NCI-H748 (cell line): ENCODE data around the gene ZNF512.
"Not testable (repeated sequence)": the region's sequence is repeated elsewhere in the genome, so short reads cannot be mapped to it uniquely, and the experiment has no call there.

ENCODE experiments used
- DNase-seq: peaks from one replicate; lab custom pipeline; 2025; ENCODE audit not compliant: unreplicated experiment; lab: John Stamatoyannopoulos, UW

Gene ZNF512

GRCh38 chr2:27582129-27582694 lies 630 bp upstream of the ZNF512 start:
- peak; percentile 39 for DNase-seq

- DNase-seq, result peak; percentile 40
These were observed 611 bp downstream of the ZNF512 start for GRCh38 chr2:27583390-27583915.

GRCh38 chr2:27584597-27584996 lies 1.8 kb downstream of the ZNF512 start:
- no peak for DNase-seq

- DNase-seq, result no peak
These were observed 4.2 kb downstream of the ZNF512 start for GRCh38 chr2:27587025-27587424.

- DNase-seq, result no peak
These were observed 5.5 kb downstream of the ZNF512 start for GRCh38 chr2:27588308-27588707.

- DNase-seq, result no peak
These were observed 8.9 kb downstream of the ZNF512 start for GRCh38 chr2:27591745-27592144.

GRCh38 chr2:27593240-27593639 lies 10.4 kb downstream of the ZNF512 start:
- no peak for DNase-seq

- not testable (repeated sequence) for DNase-seq
These were observed 11.3 kb downstream of the ZNF512 start for GRCh38 chr2:27594020-27594703.

GRCh38 chr2:27595412-27595811 lies 12.6 kb downstream of the ZNF512 start:
- not testable (repeated sequence) for DNase-seq

GRCh38 chr2:27596627-27597026 lies 13.8 kb downstream of the ZNF512 start:
- DNase-seq, result no peak

GRCh38 chr2:27606611-27607010 lies 23.8 kb downstream of the ZNF512 start:
- DNase-seq, result no peak

GRCh38 chr2:27613985-27614384 lies 31.1 kb downstream of the ZNF512 start:
- DNase-seq, result no peak

- no peak for DNase-seq
These were observed 32.5 kb downstream of the ZNF512 start for GRCh38 chr2:27615316-27615715.

- DNase-seq, result no peak
These were observed 38.7 kb downstream of the ZNF512 start for GRCh38 chr2:27621524-27621923.

- DNase-seq, result no peak
These were observed 40.1 kb downstream of the ZNF512 start for GRCh38 chr2:27622921-27623384.

- no peak for DNase-seq
These were observed 42.1 kb downstream of the ZNF512 start for GRCh38 chr2:27624943-27625342.

GRCh38 chr2:27626323-27626722 lies 43.5 kb downstream of the ZNF512 start:
- DNase-seq, result not testable (repeated sequence)

- not testable (repeated sequence) for DNase-seq
These were observed 44.1 kb downstream of the ZNF512 start for GRCh38 chr2:27626921-27627320.

- peak; percentile 54 for DNase-seq
These were observed 45.3 kb downstream of the ZNF512 start for GRCh38 chr2:27627963-27628766.

GRCh38 chr2:27628767-27629709 lies 46.2 kb downstream of the ZNF512 start, which contains the start of the genes CCDC121 and GPN1:
Gene CCDC121, minus strand, starts transcription at chr2:27629012. Its CDS starts 1,213 bp downstream, at chr2:27627799.
Gene GPN1, plus strand, starts transcription at chr2:27629050. Its CDS starts 9 bp downstream, at chr2:27629059.
- peak; percentile 91 for DNase-seq
